CD4-positive, alpha-beta T cell treated with Interleukin-15 for 4 hours (primary cell): Measurements from ENCODE around the gene ZNF865.

ENCODE experiments used
- DNase-seq: peaks from one replicate; pipeline ENCODE4 v3.0.0-alpha.2; 2020; ENCODE audit warnings: low spot score

ZNF865 gene

DNA sequence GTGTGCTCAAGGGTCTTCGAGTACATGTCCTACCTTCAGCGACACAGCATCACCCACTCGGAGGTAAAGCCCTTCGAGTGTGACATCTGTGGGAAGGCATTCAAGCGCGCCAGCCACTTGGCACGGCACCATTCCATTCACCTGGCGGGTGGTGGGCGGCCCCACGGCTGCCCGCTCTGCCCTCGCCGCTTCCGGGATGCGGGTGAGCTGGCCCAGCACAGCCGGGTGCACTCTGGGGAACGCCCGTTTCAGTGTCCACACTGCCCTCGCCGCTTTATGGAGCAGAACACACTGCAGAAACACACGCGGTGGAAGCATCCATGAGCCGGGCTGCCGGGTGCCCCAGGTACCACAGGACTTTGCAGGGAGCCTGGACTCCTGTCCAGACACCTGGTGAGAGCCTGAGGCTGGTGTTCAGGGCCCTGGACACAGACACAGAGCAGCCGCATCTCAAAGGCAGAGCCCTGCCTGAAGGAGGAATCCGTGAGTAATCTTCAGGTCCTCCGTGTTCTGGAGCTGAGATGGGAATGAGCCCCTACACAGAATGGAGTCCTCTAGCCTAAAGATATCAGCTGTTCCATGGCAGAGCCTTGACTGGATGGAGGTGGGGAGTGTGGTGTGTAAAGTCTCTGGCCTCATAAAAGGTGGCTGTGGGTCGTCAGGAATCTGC is 39.5 kb downstream of the ZNF865 start:
- no peak for DNase-seq

DNA sequence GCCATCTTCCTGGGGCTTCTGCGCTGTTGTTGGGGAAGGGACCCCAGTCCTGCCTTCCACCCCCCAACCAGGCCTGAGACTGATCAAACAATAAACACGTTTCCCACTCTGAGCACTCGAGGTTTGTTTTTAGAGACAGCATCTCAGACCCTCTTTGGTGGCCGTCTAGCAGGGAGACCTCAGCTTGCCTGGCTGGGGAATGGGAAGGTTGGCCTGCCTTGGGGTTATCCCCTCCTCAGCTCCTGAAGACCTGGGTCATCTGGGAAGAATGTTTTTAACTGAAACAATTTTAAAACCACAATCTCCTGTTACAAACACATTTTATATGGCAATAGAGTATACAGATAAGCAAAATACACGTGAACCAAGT is 40.0 kb downstream of the ZNF865 start:
- DNase-seq, result no peak

DNA sequence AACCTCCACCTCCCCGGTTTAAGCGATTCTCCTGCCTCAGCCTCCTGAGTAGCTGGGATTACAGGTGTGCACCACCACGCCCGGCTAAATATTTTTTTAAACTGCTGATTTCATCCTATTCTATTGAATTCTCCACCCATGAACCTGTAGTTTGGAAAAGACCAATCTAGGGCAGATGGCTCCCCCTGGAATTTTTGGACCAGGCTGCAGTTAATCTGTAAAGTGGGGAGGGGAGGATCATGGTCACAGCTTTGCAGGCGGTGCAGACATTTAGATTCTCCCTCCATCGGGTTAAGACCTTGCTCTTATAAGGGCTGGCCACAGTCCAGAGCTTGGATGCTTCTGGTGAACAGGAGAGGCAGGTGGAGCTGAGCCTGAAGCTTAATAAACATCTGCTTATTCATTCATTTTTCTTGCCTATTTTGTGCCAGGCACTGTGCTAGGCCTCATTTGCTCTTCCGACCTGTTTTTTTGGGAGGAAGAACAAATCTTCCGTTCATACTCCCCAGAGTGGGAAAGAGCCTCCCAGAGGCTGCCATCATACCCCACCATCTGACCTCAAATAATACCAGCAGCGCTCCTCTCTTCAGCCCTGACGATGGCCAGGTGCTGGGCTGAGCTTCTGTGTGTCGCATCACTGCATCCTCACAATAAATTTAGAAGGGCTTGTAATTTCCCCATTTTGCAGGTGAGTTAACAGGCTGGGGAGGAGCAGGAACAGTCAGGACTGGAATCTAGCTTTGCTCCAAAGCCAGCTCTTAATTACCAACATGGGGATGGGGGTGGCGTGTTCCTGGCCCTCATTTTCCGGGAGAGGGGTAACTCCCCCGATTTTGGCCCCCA is 41.7 kb downstream of the ZNF865 start:
- no peak for DNase-seq

DNA sequence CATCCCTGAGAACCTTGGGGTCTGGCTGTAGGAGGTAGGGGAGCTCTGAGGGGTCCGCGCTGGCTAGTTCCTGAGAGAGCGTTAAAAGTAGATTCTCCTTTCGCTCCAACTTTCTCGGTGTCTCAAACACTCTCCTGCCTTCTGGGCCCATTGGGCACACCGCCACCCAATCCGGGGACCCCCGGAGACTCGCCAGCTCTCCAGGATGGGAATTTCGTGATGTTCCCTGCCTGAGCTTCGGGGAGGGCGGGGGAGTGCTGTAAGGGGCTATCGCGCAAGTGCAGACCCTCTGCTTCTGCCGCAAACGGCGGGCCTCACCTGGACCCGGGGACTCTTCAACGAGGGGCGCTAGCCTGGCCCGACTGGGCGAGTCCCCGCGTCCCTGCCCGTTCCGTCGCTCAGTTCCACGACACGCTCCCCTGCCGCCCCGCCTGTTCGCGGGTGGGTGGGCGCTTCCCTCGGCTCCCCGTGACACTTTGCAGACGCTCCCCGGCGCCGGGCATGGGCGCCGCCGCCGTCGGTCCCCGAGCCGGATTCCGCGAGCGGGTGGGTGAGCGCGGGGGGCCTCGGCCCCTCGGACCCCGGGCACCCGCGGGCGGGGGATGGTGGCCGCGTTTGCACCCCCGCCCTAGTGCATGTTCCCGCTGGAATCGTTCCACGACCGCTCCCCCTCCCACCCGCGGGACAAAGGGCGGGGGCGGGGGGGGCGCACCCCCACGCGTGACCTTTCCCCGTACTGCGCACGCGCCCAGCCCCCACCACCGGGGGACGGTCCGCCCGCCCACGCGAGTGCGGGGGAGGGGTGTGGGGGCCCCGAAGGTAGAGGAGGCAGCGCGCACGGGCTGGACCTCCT is 42.5 kb downstream of the ZNF865 start, which contains the start of gene CCDC106:
Gene CCDC106 (plus strand): TSS at position 481 of the 853 bp plus-strand sequence. CDS start 835 bp downstream, outside the sequence.
- peak; percentile 27 for DNase-seq

DNA sequence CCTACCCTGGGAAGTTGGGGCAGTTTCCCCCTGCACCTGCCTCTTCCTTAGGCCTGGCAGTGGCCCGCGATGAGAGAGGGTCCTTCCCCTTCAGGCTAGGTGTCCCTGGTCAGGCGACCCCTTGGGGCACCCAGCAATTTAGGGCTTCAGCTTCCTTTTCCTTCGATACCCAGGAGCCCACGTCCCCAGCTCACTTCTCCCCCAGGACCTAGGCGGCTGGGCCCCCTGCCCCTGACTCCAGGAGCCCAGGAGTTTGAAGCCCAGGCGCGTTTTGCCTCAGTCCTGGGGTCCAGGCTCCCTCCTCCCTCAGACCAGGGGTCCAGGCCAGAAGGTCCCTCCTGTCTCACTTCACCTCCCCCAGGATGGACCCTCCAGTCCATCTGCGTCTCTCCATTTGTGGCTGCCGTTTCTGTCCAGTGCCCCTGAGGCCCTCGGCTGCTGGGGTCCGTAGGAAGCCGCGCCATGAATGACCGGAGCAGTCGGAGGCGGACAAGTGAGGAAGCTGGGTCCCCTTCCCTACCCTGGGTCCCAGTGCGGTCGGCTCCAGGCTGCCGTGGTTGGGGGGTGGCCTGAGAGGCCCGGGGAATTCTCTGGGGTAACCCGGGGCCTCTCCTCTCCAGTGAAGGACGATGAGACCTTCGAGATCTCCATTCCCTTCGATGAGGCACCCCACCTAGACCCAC is 43.3 kb downstream of the ZNF865 start:
- DNase-seq, result no peak

DNA sequence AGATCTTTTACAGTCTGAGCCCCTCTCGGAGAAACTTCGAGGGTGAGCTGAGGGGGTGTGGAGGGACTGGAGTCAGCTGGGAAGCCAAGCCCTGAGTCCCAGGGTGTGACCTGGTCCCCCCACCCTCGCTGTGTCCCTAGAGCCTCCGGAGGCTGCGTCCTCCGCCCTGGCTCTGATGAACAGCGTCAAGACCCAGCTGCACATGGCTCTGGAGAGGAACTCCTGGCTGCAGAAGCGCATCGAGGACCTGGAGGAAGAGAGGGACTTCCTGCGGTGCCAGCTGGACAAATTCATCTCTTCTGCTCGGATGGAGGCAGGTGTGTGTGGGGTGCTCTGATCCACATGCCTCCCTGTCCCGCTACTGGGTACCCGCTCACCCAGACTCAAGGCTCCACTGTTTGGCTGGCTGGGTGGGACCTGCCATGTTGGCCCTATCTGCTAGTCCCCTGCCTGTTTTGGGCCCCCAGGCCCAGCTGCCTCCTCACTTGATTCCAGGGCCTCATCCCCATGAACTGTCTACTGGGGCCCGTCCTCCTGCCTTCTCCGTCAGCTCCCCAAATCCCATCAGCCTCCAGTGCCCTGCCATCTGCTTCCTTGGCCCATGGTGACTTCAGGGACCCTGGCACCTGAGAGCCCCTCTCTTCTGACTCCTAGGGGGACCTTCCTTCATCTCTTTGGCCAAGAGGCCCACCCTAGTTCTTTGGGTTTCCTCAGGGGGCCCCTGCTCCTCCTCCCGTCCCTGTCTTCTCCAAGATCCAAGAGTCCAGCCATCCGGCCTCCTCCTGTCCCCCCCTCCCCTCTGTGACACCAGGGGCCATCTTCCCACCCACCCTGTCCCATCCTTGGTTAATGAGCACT is 44.0 kb downstream of the ZNF865 start:
- DNase-seq, result no peak

DNA sequence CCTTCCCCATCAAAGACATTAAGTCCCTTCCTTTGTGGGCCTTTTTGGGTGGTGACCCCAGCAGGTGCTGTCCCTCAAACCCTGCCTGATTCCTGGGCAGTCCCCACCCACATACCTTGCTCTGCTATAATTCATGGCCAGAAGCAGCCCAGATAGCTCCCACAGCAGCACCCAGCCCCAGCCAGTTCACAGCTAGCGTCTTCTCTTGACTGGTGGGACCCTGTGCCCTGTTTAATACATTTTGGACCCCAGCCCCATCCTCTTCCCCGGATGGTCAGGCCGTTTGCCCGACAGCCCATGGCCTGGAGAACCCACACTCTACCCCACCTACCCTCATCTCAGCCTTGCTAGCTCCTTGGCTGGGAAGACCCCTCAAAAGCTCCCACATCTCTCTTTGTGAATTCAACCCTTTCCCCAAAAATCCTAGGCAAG is 44.7 kb downstream of the ZNF865 start:
- DNase-seq, result no peak

DNA sequence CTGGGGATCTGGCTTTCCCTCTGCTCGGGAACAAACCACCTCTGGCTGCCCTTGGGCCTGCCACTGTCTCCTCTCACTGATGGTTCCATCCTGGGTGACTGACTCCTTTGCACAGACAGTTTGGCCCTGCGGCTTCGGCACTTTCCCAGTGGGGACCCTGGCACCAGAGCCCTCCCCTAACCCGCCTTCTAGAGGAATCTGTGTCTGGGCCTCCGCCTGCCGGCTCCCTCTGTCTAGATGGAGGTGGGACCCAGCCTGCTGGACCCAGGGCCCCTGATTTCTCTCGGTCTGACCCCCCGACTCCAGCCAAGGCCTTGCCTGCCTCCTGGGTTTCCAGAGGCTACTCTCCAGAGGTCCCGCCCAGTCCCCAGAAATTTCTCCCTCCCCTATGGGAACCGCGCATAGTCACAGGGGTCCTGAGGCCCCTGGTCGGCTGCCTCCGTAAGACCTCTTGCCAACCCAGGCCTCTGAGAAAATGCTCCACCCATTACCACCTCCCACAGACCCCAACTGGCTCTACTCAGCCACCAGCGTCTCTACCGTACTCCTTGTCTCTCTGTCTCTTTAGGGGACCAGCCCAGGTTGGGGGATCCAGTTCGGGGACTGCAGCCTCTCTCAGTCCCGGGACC is 45.3 kb downstream of the ZNF865 start:
- DNase-seq, result no peak

DNA sequence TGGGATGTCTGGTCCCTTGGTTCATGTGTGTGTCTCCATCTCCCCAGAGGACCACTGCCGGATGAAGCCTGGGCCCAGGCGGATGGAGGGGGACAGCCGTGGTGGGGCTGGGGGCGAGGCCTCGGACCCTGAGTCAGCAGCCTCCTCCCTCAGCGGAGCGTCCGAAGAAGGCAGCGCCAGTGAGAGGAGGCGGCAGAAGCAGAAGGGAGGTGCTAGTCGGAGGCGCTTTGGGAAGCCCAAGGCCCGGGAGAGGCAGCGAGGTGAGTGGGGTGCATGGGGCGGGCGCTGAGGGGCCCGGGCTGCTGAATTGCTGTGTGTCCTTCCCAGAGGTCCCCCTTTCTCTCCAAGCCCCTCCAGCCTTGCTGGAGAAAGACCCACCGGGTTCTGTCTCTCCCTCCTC is 45.8 kb downstream of the ZNF865 start:
- no peak for DNase-seq

DNA sequence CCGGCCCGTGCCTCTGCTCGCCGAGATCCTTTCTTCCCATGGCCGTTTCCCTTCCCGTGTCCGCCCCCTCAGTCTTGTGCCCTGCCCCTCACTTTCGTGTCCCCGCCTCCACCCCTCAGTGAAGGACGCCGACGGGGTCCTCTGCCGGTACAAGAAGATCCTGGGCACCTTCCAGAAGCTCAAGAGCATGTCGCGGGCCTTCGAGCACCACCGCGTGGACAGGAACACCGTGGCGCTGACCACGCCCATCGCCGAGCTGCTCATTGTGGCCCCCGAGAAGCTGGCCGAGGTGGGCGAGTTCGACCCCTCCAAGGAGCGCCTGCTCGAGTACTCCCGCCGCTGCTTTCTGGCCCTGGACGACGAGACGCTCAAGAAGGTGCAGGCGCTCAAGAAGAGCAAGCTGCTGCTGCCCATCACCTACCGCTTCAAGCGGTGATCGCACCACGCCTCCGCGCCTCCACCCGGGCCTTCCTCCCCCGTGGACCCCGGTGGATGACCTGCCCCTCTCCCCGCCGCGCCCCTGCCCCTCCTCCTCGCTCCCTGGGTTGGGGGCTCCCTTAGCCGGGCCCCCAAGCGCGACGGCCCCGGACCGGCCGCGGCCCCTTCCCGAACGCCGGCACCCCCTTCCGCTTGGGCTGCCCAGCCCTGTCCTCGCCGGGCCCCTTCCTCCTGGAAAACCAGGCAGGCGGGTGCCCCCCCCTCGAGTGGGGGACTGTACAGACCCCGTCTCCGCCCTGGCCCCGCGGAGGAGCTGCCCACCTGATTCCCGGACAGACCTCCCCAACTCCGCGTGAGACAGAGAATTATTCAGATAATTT is 47.1 kb downstream of the ZNF865 start:
- DNase-seq, result no peak

DNA sequence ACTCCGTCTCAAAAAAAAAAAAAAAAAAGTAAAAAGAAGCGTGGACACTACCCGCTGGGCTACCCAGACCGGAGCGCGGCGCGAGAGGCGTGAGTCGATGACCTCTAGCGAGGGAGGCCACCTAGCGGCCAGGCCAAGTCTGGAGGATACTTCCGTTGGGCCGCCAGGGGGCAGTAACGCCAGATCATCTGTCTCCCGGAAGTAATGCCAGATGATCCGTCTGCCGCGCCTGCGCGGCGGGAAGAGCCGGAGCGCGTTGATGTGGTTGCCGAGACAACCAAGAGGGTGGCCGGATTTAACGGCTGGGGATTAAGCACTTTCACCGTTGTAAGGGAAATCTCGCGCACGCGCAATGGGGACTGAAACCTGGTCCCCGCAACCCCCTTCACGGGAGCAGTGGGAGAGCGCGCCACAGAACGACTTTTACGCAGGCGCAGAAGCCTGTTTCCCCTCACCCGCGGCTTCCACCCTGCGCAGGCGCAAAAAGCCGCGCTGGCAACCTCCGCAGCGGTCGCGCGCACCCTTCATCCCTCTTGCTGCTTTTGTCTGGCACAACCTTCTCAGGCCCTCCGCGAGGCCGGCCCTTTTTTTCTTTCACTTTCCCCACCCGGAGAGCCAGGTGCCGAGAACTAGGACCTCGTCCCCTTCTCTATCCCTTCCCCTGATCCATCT is 48.3 kb downstream of the ZNF865 start:
- peak; percentile 99 for DNase-seq

DNA sequence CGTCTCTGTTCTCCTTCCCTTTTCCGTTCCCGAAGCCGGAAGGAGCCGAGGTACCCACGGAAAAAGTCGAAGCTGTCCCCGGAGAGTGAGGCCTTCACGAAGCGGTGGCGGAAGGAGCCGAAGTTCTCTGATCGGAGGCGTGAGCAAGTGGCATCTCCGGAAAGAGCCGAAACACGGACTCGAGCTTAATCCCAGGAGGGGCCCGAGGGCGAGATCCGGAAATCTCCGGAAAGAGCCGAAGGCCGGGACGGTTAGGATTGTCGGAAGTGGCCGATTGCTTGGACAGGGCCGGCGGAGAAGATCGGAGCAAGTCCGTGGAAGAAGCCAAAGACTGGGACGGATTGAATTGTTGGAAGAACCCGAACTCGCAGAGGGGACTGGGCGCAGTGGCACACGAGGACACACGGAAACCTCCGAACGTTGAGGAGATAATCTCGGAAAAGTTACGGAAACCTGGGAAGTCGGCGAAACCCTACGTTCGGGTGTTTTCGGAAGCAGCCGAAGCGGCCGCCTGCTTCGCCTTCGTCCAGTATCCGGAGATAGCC is 48.9 kb downstream of the ZNF865 start:
- DNase-seq, result peak; percentile 100

DNA sequence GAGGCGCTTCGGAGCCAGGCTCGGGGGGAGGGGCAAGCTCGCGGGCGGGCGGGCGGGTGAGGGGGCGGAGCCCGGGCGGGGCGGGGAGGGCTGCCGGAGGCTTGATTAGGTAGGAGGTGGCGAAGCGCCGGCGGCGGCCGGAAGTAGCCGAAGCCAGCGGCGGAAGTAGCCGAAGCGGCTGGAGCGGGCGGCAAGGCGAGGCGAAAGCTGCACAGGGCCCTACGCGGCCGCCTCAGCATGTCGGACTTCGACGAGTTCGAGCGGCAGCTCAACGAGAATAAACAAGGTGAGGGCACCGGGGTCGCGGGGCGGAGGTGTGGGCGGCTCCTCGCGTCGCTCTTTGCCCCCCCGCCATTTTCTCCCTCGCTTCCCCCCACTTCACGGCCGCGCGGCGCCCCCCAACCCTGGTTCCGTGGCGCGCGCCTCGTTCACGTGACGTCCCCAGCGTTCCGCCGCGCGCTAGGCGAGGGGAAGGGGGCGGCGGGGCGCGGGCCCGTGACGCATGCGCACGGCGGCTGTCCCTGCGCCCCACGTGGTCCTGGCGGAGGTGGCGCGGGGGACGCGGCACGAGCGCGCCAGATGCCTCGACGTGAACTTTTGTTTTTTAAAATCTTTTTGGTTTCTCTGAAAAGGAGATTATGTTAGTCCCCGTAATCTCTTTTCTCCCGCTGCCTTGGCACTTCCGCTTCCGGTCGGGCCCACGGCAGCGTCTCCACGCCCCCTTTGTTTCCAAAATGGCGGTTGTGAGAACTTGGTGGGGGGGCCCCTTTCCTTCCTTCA is 49.6 kb downstream of the ZNF865 start, which contains the start of gene U2AF2:
Gene U2AF2 (plus strand): TSS at position 168 of the 780 bp plus-strand sequence. CDS start 70 bp downstream, at position 238.
- peak; percentile 96 for DNase-seq

DNA sequence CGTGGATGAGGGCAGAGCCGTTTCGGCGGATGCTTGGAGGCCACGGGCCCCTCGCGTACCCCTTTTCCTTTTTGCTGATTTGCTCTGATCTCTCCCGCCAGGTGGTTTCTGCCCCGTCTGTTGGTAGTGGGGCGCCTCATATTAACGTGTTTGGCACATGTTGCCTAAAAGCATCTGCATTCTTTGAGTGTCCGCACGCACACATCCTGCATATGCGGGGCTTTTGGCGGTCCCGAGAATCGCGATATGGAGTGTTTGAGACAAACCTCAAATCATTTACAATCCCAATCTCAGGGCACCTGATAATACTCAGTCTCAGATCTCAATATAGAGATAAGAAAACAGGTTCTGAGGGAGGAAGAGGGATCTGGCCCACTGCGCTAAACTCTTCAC is 50.2 kb downstream of the ZNF865 start:
- no peak for DNase-seq

DNA sequence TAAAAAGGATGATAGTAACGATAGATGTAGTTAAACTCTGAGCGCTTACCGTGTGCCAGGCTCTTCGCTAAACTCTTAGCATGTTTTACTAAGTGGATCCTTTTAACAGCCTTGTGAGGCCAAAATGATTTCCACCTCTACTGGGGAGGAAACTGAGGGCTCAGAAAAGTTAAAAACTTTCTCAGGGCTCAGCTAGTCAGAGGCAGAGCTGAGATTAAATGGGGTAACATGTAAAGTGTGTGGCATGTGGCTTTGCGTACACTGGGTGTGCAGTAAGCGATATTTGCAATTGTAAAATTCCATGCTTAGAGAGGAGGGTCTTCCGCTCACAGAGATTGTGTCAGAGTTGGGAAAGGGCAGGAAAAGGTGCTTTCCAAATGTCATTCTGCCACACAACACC is 51.1 kb downstream of the ZNF865 start:
- no peak for DNase-seq

DNA sequence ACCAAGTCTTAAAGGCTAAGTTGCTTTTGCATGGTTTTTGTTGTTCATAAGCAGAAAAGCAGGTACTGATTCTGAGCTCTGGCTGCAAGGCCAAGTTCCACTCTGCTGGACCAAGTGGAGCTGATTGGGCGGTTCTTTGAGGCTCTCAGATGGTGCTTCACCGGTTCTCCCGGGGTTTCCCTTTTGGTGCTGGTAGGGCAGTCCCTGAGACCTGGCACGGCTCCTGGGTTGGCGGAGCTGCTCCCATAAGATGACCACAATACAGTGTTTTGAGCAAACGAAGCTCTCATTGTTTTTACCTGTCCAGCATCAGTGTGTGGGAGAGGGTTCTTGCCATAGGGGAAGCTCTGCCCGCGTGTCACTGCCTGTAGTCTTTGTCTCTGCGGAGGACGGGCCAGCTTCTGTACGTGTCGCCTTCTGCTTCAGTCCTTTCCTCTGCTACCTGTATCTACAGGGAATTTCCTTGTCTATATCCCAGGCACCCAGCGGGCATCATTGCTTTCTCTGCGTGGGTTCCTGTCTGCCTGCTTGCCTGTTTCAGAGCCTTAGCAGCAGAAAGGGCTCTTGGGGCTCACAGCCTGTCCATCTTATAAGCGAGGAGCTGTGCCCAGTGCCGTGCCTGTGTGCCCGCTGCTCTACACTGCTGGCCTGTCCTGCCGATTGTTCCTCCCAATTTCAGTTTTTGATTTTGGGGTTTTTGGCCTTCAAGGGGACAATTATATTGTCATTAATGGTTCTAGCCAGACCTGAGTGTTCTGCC is 51.7 kb downstream of the ZNF865 start:
- no peak for DNase-seq

DNA sequence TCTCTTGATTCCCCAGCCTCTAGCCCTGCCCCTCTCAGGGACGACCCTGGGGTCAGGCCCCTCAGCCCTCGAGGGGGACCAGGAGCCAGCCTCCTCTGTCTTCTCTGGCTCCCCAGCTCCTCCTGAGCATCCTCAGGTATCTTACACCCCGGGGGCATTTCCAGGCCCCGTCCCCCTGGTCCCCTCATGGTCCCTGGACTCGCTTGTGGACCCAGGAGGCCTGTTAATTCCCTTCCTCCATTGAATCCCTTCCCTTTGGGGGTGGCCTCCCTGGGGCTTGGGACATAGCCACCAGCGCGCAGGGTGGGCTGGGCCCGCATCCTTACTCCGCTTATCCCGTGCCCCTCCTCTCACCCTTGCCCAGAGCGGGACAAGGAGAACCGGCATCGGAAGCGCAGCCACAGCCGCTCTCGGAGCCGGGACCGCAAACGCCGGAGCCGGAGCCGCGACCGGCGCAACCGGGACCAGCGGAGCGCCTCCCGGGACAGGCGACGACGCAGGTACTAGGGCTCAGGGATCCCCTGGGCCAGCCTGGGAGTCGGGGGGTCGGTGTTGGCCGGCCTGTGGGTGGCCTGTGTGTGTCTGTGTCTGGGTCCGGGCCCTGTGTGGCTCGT is 53.5 kb downstream of the ZNF865 start:
- no peak for DNase-seq
